GM12878 (cell line): ENCODE results near the gene KCNG1. TPM values are rescaled to one million over a fixed set of nuclear protein-coding genes. Genes with fewer than 3 reads are reported as not detected.

Experiments used
- ATAC-seq: fragments of 200-7000 bp; cut with Tn5 transposase; 3 replicates; pipeline ENCODE4 v1.9.1; 2020; ENCODE audit warnings: mild to moderate bottlenecking, moderate library complexity
- BruUV-seq: library from RNA; stranded (reverse); fragments of 400-500 nt; replicated peaks from 2 replicates; lab custom pipeline; 2021; lab: Mats Ljungman, UMichigan
- CTCF ChIA-PET: fragments of 300-600 bp; sonication (Branson Sonifier 250); formaldehyde crosslinking; extraction: SDS; loops from one replicate; lab custom pipeline; 2021; ENCODE audit warnings: inconsistent platforms; lab: Yijun Ruan, JAX
- POLR2A ChIA-PET: fragments of 350-600 bp; formaldehyde crosslinking; extraction: SDS; loops from one replicate; lab custom pipeline; 2021; ENCODE audit warnings: inconsistent platforms; lab: Charles Lee
- RAD21 ChIA-PET: fragments of 300-600 bp; sonication (Branson Sonifier 250); formaldehyde crosslinking; loops from one replicate; lab custom pipeline; 2023; ENCODE audit warnings: antibody characterized with exemption; ENCODE audit not compliant: unreplicated experiment; lab: Charles Lee
- SMC1A ChIA-PET: fragments of 300-600 bp; sonication (Branson Sonifier 250); formaldehyde crosslinking; loops from one replicate; lab custom pipeline; 2023; ENCODE audit not compliant: unreplicated experiment, uncharacterized antibody; lab: Charles Lee
- DNase-seq: peaks from one replicate; pipeline ENCODE4 v3.0.0-alpha.2; 2011; ENCODE audit warnings: low read depth, low spot score
- FAIRE-seq: peaks from 3 replicates; lab custom pipeline; 2011; peaks lifted over from hg19 to GRCh38; lab: Jason Lieb, UNC
- H2AFZ ChIP-seq: 2 replicates; pipeline ENCODE4 v1.6.0; 2011; ENCODE audit warnings: low read depth, low read length, control low read depth; ENCODE audit not compliant: control insufficient read depth
- H3K27ac ChIP-seq: 2 replicates; pipeline ENCODE4 v1.5.1; 2011; ENCODE audit warnings: control low read depth; ENCODE audit not compliant: control insufficient read depth, insufficient read depth
- H3K27me3 ChIP-seq, 2 experiments: replicated peaks in 1 of 2; 2 replicates each; pipeline versions ENCODE4 v1.6.0 to v1.6.1; 2011; ENCODE audit warnings: low read length in 1 of 2; ENCODE audit not compliant: control insufficient read depth in 2 of 2, insufficient read depth in 2 of 2
- H3K36me3 ChIP-seq, 2 experiments: 2 replicates each; pipeline ENCODE4 v1.5.1; 2011; ENCODE audit warnings: low read length in 1 of 2; ENCODE audit not compliant: control insufficient read depth in 2 of 2, insufficient read depth in 2 of 2
- H3K4me1 ChIP-seq: 2 replicates; pipeline ENCODE4 v1.6.1; 2011; ENCODE audit warnings: mild to moderate bottlenecking, low read length, moderate library complexity, mixed read lengths; ENCODE audit not compliant: control insufficient read depth, insufficient read depth
- H3K4me2 ChIP-seq: 2 replicates; pipeline ENCODE4 v1.6.0; 2011; ENCODE audit warnings: control low read depth; ENCODE audit not compliant: control insufficient read depth, insufficient read depth
- H3K4me3 ChIP-seq: fragments of 200-600 bp; sonication (generic); 2 replicates; pipeline ENCODE4 v1.5.1; 2016
- H3K79me2 ChIP-seq: 2 replicates; pipeline ENCODE4 v1.6.0; 2011; ENCODE audit warnings: low read length; ENCODE audit not compliant: control insufficient read depth, insufficient read depth
- H3K9ac ChIP-seq: 2 replicates; pipeline ENCODE4 v1.8.0; 2011; ENCODE audit warnings: low read length, control low read depth, mixed read lengths; ENCODE audit not compliant: control insufficient read depth, insufficient read depth
- H3K9me3 ChIP-seq: replicated peaks from 3 replicates; pipeline ENCODE4 v1.5.1; 2011; ENCODE audit warnings: mild to moderate bottlenecking, low read length; ENCODE audit not compliant: control insufficient read depth, insufficient read depth
- H4K20me1 ChIP-seq: 2 replicates; pipeline ENCODE4 v1.6.0; 2011; ENCODE audit not compliant: control insufficient read depth, insufficient read depth
- BACH1 ChIP-seq: fragments of 450-650 bp; IDR thresholded peaks from 2 replicates; pipeline ENCODE4 v1.6.1; 2017; ENCODE audit warnings: mild to moderate bottlenecking, borderline replicate concordance
- CHD1 ChIP-seq: IDR thresholded peaks from 2 replicates; pipeline ENCODE4 v1.6.1; 2012; ENCODE audit warnings: low read depth, low read length, improper control_type of control experiment
- CREB1 ChIP-seq: IDR thresholded peaks from 2 replicates; pipeline ENCODE4 v1.6.1; 2012; ENCODE audit warnings: low read depth, mild to moderate bottlenecking, inconsistent platforms
- KAT2A ChIP-seq: conservative IDR thresholded peaks from 2 replicates; pipeline ENCODE4 v1.6.1; 2011; ENCODE audit warnings: low read depth, low read length; ENCODE audit not compliant: control insufficient read depth
- RFX5 ChIP-seq: IDR thresholded peaks from 2 replicates; pipeline ENCODE4 v1.6.1; 2011; ENCODE audit warnings: low read depth, low read length, improper control_type of control experiment
- SMAD1 ChIP-seq: fragments of 450-650 bp; IDR thresholded peaks from 2 replicates; pipeline ENCODE4 v1.6.1; 2018; ENCODE audit warnings: mild to moderate bottlenecking, low read depth; ENCODE audit not compliant: partially characterized antibody
- STAT1 ChIP-seq: fragments of 450-650 bp; conservative IDR thresholded peaks from 2 replicates; pipeline ENCODE4 v1.6.1; 2014; ENCODE audit warnings: antibody characterized with exemption, mild to moderate bottlenecking
- WGBS: methylation state at CpG from one replicate; pipeline ENCODE4 v1.1.6; 2016; ENCODE audit warnings: low lambda C conversion rate; ENCODE audit not compliant: insufficient replicate concordance, insufficient coverage; ENCODE audit errors: missing lambda C conversion rate; 5-methylcytosine and 5-hydroxymethylcytosine counted together
- in situ Hi-C: fragments of 300-500 bp; cut with MboI; formaldehyde crosslinking; loops from 9 replicates; pipeline ENCODE4 v1.14.3; 2018; ENCODE audit warnings: mixed read lengths
- intact Hi-C: fragments of 100-400 bp; cut with micrococcal nuclease; formaldehyde crosslinking; loops from one replicate; pipeline ENCODE4 v1.14.2; 2022; ENCODE audit not compliant: unreplicated experiment
- polyA plus RNA-seq, 11 experiments: library from polyadenylated mRNA; depleted of rRNA in 4 of 11; unstranded in 6 of 11; stranded (reverse) in 5 of 11; fragments of >200 nt; fragmentation: Nextera tagmentation in 4 of 11; fragmentation: Illumina TruSeq in 1 of 11; extraction: Ambion mirVana in 4 of 11; extraction: Trizol in 1 of 11; gene quantifications; 1 replicate in 1 of 11; 2 replicates in 10 of 11; pipeline versions ENCODE4 v1.2.1 to v1.2.3, GENCODE V29; 2011 to 2016; ENCODE audit warnings: inconsistent platforms in 2 of 11, missing spikeins in 2 of 11, low read depth in 1 of 11
- total RNA-seq, 4 experiments: library from RNA; depleted of rRNA in 3 of 4; stranded (reverse); fragments of >200 nt in 3 of 4; fragmentation: Illumina TruSeq in 1 of 4; extraction: Trizol in 1 of 4; gene quantifications; 2 replicates each; pipeline versions ENCODE4 v1.2.1 to v1.2.3, GENCODE V29; 2013 to 2021
- TF ChIP-seq, protein P1 (sequence below): fragments of 450-650 bp; formaldehyde crosslinking; IDR thresholded peaks from 2 replicates; pipeline ENCODE4 v1.5.0; 2022; ENCODE audit warnings: mild to moderate bottlenecking, missing genetic modification characterization
- TF ChIP-seq, protein P2 (sequence below): IDR thresholded peaks from 2 replicates; pipeline ENCODE4 v1.6.1; 2012; ENCODE audit warnings: mild to moderate bottlenecking, low read depth, low read length
- TF ChIP-seq, protein P3 (sequence below): IDR thresholded peaks from 2 replicates; pipeline ENCODE4 v1.6.1; 2011; ENCODE audit warnings: borderline replicate concordance, low read depth, mild to moderate bottlenecking, moderate library complexity, low read length; ENCODE audit not compliant: insufficient read depth, poor library complexity, severe bottlenecking
- TF ChIP-seq, protein P4 (sequence below): fragments of 450-650 bp; IDR thresholded peaks from 2 replicates; pipeline ENCODE4 v1.6.1; 2017; ENCODE audit warnings: antibody characterized with exemption, mild to moderate bottlenecking, moderate library complexity

Gene KCNG1
- total and polyA plus RNA-seq, 10 of the 15 experiments (the other 5 are each of a cell fraction or from before 2014, with no cell fraction given), result not detected

DNA sequence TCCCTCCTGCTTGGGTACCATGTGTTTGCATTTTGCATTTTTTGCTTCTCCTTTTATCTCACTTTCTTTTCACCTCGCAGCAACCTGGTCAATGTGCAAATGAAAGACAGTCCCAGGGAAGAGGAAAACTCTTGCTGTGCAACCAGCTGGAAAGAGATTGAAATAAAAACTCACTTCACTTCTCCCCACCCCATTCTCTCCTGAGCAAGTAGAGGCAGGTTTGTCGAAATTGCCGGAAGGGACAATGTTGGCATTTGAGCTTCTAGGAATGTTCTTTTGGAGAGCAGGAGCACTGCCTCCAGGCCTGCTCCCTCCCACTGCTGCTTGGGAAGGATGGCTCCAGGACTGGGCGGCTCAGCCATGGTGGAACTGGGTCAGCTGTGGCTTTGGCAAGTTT lies 30.6 kb downstream of the KCNG1 start:
- SMC1A ChIA-PET, result interaction anchor here (0.6 kb wide), 1 partner anchor 24 kb away, joined by 3 read pairs; no protein-coding TSS in a partner anchor
- RAD21 ChIA-PET, result interaction anchor here (0.7 kb wide), 1 partner anchor 199 kb away, joined by 3 read pairs; no protein-coding TSS in a partner anchor
- H3K4me1 ChIP-seq, result no peaks in the 10 kb centered on the region
- no peaks in the 10 kb centered on the region for H3K36me3 ChIP-seq
- H3K27me3 ChIP-seq, result no peaks in the 10 kb centered on the region
- POLR2A ChIA-PET, result no interaction called here
- no peaks in the 10 kb centered on the region for H4K20me1 ChIP-seq
- BruUV-seq, result no TSS peak
- no peak overlapping the region for H3K4me2 ChIP-seq
- intact Hi-C loops, result no loop called here
- H3K9me3 ChIP-seq, result no peaks in the 10 kb centered on the region
- no peaks in the 10 kb centered on the region for H3K79me2 ChIP-seq
- FAIRE-seq (no peak), DNase-seq (no peak), ATAC-seq (no peak)
- CTCF ChIA-PET, result interaction anchor here (0.6 to 14.7 kb wide), 9 partner anchors 11 to 631 kb away, joined by 3 to 177 read pairs (median 3); partner anchors contain the start of gene BCAS4
- no peak overlapping the region for H3K27ac ChIP-seq
- in situ Hi-C loops, result no loop called here
- no peak overlapping the region for H3K9ac ChIP-seq
- 26% methylated on average over 4 of the region's 4 CpGs for WGBS
- H3K4me3 ChIP-seq, result no peak overlapping the region
- TF ChIP-seq CREB1 (no peak), BACH1 (no peak), RFX5 (no peak), STAT1 (no peak), CHD1 (no peak), KAT2A (no peak), SMAD1 (no peak)
- TF ChIP-seq, protein P1, sequence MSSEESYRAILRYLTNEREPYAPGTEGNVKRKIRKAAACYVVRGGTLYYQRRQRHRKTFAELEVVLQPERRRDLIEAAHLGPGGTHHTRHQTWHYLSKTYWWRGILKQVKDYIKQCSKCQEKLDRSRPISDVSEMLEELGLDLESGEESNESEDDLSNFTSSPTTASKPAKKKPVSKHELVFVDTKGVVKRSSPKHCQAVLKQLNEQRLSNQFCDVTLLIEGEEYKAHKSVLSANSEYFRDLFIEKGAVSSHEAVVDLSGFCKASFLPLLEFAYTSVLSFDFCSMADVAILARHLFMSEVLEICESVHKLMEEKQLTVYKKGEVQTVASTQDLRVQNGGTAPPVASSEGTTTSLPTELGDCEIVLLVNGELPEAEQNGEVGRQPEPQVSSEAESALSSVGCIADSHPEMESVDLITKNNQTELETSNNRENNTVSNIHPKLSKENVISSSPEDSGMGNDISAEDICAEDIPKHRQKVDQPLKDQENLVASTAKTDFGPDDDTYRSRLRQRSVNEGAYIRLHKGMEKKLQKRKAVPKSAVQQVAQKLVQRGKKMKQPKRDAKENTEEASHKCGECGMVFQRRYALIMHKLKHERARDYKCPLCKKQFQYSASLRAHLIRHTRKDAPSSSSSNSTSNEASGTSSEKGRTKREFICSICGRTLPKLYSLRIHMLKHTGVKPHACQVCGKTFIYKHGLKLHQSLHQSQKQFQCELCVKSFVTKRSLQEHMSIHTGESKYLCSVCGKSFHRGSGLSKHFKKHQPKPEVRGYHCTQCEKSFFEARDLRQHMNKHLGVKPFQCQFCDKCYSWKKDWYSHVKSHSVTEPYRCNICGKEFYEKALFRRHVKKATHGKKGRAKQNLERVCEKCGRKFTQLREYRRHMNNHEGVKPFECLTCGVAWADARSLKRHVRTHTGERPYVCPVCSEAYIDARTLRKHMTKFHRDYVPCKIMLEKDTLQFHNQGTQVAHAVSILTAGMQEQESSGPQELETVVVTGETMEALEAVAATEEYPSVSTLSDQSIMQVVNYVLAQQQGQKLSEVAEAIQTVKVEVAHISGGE, result no peak
- TF ChIP-seq, protein P2, sequence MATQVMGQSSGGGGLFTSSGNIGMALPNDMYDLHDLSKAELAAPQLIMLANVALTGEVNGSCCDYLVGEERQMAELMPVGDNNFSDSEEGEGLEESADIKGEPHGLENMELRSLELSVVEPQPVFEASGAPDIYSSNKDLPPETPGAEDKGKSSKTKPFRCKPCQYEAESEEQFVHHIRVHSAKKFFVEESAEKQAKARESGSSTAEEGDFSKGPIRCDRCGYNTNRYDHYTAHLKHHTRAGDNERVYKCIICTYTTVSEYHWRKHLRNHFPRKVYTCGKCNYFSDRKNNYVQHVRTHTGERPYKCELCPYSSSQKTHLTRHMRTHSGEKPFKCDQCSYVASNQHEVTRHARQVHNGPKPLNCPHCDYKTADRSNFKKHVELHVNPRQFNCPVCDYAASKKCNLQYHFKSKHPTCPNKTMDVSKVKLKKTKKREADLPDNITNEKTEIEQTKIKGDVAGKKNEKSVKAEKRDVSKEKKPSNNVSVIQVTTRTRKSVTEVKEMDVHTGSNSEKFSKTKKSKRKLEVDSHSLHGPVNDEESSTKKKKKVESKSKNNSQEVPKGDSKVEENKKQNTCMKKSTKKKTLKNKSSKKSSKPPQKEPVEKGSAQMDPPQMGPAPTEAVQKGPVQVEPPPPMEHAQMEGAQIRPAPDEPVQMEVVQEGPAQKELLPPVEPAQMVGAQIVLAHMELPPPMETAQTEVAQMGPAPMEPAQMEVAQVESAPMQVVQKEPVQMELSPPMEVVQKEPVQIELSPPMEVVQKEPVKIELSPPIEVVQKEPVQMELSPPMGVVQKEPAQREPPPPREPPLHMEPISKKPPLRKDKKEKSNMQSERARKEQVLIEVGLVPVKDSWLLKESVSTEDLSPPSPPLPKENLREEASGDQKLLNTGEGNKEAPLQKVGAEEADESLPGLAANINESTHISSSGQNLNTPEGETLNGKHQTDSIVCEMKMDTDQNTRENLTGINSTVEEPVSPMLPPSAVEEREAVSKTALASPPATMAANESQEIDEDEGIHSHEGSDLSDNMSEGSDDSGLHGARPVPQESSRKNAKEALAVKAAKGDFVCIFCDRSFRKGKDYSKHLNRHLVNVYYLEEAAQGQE, result no peak
- TF ChIP-seq, protein P3, sequence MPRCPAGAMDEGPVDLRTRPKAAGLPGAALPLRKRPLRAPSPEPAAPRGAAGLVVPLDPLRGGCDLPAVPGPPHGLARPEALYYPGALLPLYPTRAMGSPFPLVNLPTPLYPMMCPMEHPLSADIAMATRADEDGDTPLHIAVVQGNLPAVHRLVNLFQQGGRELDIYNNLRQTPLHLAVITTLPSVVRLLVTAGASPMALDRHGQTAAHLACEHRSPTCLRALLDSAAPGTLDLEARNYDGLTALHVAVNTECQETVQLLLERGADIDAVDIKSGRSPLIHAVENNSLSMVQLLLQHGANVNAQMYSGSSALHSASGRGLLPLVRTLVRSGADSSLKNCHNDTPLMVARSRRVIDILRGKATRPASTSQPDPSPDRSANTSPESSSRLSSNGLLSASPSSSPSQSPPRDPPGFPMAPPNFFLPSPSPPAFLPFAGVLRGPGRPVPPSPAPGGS, result no peak
- TF ChIP-seq, protein P4, sequence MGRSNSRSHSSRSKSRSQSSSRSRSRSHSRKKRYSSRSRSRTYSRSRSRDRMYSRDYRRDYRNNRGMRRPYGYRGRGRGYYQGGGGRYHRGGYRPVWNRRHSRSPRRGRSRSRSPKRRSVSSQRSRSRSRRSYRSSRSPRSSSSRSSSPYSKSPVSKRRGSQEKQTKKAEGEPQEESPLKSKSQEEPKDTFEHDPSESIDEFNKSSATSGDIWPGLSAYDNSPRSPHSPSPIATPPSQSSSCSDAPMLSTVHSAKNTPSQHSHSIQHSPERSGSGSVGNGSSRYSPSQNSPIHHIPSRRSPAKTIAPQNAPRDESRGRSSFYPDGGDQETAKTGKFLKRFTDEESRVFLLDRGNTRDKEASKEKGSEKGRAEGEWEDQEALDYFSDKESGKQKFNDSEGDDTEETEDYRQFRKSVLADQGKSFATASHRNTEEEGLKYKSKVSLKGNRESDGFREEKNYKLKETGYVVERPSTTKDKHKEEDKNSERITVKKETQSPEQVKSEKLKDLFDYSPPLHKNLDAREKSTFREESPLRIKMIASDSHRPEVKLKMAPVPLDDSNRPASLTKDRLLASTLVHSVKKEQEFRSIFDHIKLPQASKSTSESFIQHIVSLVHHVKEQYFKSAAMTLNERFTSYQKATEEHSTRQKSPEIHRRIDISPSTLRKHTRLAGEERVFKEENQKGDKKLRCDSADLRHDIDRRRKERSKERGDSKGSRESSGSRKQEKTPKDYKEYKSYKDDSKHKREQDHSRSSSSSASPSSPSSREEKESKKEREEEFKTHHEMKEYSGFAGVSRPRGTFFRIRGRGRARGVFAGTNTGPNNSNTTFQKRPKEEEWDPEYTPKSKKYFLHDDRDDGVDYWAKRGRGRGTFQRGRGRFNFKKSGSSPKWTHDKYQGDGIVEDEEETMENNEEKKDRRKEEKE, result no peak
- no peak overlapping the region for H2AFZ ChIP-seq
